Mammary epithelial cell (primary cell): ENCODE measurements around the gene HDAC4.

Experiments
- CTCF ChIP-seq, 2 donors: IDR thresholded peaks in 1 of 2; conservative IDR thresholded peaks in 1 of 2; 2 replicates each; pipeline ENCODE4 v1.5.1; 2011 to 2012; ENCODE audit warnings: inconsistent platforms in 2 of 2, low read length in 2 of 2, mild to moderate bottlenecking in 2 of 2, control low read depth in 1 of 2, low read depth in 1 of 2; ENCODE audit not compliant: insufficient read depth in 1 of 2; ENCODE audit errors: extremely low read depth in 1 of 2
- EZH2 ChIP-seq: IDR thresholded peaks from 2 replicates; pipeline ENCODE4 v1.6.1; 2012; ENCODE audit warnings: low read length, inconsistent platforms, borderline replicate concordance

DNA sequence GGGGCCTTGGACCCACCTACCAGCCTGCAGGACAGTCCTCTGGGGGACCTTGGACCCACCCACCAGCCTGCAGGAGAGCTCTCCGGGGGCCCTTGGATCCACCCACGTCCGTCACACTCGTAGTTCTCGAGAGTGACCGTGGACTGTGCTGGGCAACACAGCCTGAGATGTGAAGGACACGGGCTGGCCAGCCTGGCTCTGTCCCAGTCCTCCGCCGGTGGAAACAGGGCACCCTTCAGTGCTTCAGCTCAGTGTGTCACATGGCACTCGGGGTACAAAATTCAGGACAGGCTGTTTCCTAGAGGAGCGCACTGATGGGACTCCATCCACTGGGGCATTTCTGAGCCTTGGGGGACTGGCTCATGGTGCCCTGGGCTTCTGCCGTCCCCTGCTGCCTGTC lies 341.0 kb downstream of the HDAC4 start:
- TF ChIP-seq CTCF (conservative IDR thresholded peaks at IDR 0.05 in 1 of 2, IDR thresholded peaks at IDR 0.05 in 1 of 2; ENCODE audit: extremely low read depth in 1 of 2, insufficient read depth in 1 of 2, low read depth in 1 of 2, low read length in 2 of 2) (no peak), EZH2 (no peak)
